GM10266 (cell line): ENCODE measurements around the gene TEX9.
"Not testable (repeated sequence)": the region's sequence is repeated elsewhere in the genome, so short reads cannot be mapped to it uniquely, and the experiment has no call there.

Experiments used
- DNase-seq: peaks from one replicate; pipeline ENCODE4 v3.0.0; 2012; ENCODE audit errors: extremely low spot score
- TF ChIP-seq, protein P1 (sequence below): IDR thresholded peaks from 2 replicates; pipeline ENCODE4 v1.5.1; 2012; ENCODE audit warnings: mild to moderate bottlenecking, low read depth; ENCODE audit not compliant: control insufficient read depth, insufficient read depth; ENCODE audit errors: missing control alignments

TEX9 gene

DNA sequence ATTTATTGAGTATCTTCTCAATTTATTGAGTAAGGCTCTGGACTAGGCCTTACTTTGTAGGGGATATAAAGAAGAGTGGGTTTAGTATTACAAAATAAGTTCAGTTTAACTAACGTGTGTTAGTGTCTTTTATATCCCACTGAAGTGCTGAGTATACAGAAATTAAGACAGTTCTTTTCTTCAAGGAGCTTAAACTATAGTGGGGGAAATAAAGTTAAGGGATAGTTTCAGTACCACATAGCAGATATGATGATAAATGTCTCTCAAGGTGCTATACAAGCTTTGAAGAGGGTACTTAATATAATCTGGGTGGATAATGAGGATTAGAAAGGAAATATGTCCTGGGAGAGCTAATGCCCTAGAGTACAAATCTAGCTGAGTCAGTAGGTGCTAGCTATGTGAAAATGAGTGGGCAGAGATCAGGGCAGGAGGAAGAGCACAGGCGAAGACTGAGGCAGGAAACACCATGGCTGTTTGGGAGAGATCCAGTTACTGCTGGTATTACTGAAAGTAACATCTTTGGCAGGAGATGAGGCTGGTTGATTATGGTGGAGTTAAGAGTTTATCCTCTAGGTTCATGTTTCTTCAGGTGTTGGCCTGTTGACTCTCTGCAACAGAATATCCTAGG lies 46.0 kb downstream of the TEX9 start:
- TF ChIP-seq, protein P1, sequence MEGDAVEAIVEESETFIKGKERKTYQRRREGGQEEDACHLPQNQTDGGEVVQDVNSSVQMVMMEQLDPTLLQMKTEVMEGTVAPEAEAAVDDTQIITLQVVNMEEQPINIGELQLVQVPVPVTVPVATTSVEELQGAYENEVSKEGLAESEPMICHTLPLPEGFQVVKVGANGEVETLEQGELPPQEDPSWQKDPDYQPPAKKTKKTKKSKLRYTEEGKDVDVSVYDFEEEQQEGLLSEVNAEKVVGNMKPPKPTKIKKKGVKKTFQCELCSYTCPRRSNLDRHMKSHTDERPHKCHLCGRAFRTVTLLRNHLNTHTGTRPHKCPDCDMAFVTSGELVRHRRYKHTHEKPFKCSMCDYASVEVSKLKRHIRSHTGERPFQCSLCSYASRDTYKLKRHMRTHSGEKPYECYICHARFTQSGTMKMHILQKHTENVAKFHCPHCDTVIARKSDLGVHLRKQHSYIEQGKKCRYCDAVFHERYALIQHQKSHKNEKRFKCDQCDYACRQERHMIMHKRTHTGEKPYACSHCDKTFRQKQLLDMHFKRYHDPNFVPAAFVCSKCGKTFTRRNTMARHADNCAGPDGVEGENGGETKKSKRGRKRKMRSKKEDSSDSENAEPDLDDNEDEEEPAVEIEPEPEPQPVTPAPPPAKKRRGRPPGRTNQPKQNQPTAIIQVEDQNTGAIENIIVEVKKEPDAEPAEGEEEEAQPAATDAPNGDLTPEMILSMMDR = no peak
- no peak for DNase-seq

DNA sequence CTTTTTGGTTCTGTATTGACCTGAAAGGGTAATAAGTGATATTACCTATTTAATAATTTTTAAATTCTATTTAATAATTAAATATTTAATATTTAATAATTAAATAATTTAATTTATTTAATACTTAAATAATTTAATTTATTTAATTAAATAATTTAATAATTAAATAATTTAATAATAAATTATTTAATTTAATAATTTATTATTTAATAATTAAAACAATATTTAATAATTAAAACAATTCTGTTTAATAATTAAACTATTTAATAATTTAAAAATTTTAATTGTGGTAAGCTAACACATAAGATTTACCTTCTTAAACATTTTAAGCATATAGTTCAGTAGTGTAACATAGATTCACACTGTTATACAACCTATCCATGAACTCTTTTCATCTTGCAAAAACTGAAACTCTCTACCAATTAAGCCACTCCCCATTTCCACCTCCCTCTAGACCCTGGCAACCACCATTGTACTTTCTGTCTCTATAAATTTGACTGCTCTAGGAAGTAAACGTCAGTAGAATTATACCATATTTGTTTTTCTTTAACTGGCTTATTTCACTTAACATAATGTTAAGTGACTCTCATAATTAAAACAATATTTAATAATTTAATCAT lies 48.0 kb downstream of the TEX9 start:
- DNase-seq = not testable (repeated sequence)

DNA sequence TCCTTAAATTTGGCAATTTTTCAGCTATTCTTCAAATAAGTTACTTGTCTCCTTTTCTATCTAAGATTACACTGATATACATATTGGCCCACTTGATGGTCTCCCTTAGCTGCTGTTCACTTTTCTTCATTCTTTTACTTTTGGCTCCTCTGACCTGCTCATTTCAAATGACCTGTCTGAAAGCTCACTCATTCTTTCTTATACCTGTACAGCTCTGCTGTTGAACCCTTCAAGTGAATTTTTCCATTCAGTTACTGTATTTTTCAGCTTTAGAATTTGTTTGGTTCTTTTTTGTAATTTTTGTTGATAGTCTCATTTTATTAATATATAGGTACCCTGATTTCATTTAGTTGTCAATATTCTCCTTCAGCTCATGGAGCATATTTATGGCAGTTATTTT lies 60.0 kb downstream of the TEX9 start:
- no peak for DNase-seq
- TF ChIP-seq, protein P1 = no peak

DNA sequence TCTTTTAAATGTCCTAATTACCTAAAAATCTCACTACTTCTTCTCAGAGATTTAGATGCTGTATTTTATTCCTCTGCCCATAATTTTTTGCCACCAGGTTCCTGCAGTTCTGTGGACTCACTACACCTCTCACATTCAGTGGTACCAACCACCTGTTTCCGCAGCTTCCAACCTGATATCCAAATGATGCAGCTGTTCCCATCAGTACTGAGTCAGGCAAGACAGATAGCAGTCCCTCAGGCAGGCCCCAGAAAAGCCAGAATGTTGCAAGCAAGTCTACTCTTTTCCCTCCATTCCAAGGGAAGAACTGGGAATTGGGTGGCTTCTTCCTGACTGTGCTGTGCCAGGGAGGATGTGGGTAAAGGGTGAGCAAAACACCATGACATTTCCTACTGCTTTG lies 60.8 kb downstream of the TEX9 start:
- DNase-seq = no peak

DNA sequence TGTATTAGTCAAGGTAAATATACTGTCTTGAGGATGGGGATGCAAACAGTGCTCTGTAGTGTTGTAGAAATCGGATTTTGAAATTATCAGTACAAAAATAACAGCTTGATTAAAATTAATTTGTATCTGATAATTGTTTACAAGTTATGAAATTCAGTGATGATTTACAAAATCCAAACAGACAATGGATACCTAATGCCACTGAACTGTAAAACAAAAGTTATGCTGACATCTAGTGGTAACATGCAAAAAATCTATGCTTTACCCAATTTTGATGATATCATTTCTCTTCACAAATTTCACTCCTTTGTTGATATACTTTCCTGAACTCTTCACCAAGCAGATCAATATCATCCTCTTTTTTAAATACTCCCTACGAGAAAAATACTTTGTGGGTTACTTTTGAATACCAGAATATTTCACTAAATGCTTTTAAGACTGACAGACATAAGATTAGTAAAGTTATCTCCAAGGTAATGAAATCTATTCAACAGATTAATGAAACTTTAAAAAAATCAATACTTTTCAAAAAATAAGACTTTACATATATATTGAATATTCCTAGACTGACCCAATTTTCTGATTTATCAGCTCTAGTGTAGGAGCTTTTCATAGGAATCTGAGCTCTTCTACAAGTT lies 63.7 kb downstream of the TEX9 start:
- DNase-seq = peak; percentile 33
- TF ChIP-seq, protein P1 = peak; percentile 49

More for the DNA sequence above, 60.8 kb downstream of the TEX9 start:
- TF ChIP-seq, protein P1 = no peak

DNA sequence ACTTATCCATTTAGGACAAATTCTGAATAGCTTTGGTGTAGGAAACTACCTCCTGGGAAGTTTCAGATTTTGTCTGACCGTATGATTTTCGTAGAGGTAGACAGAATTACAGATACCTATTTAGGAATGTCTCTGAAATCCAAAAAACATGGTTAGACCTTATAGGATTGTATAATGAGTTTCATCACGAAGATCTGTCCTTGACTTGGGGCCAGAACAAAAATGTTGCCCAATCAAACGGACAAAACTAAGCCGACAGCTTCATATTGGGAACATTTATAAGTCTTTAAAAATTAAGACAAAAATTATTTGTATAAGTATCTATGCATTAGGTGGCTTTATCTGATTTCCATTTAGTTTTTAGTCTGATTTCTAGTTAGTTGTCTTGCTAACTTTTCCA lies 67.1 kb downstream of the TEX9 start:
- DNase-seq = no peak
- TF ChIP-seq, protein P1 = no peak

DNA sequence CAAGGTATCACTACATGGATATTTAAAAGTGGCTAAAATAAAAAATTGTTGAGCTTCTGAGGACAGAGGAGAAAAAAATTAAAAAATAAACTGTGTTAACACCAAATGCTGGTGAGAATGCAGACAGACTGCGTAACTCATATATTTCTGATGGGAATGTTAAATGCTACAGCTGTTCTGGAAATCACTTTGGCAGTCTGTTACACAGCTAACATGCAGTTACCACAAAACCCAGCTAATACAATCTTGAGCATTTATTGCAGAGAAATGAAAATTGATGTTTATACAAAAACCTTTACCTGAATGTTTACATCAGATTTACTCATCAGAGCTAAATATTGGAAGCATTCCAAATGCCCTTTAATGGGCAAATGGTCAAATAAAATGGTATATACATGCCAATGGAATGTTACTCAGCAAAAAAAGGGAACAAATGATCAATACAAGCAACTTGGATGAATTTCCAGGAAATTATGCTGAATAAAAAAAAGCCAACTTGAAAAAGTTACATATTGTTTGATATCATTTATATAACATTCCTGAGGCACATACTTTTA lies 75.1 kb downstream of the TEX9 start:
- DNase-seq = no peak
- TF ChIP-seq, protein P1 = no peak
